Caco-2 (cell line): ENCODE results near the gene TMEM50A. TPM values are rescaled to one million over a fixed set of nuclear protein-coding genes. Genes with fewer than 3 reads are reported as not detected.
"Not testable (repeated sequence)": the region's sequence is repeated elsewhere in the genome, so short reads cannot be mapped to it uniquely, and the experiment has no call there.

Experiments
- BruUV-seq: library from RNA; stranded (reverse); fragments of 400-500 nt; replicated peaks from 2 replicates; lab custom pipeline; 2021; lab: Mats Ljungman, UMichigan
- CTCF ChIA-PET: fragments of 300-600 bp; sonication (Branson Sonifier 250); formaldehyde crosslinking; loops from one replicate; lab custom pipeline; 2022; ENCODE audit warnings: antibody characterized with exemption; lab: Charles Lee
- POLR2A ChIA-PET: fragments of 300-600 bp; sonication (Branson Sonifier 250); formaldehyde crosslinking; loops from one replicate; lab custom pipeline; 2022; ENCODE audit warnings: antibody characterized with exemption; lab: Charles Lee
- DNase-seq, 2 experiments: peaks; one replicate each; pipeline versions ENCODE4 v3.0.0 to v3.0.0-alpha.2; 2020 to 2022
- H3K27me3 ChIP-seq: replicated peaks from 2 replicates; pipeline ENCODE4 v1.6.0; 2011; ENCODE audit warnings: low read length; ENCODE audit not compliant: control insufficient read depth, insufficient read depth
- H3K36me3 ChIP-seq: 2 replicates; pipeline ENCODE4 v1.5.1; 2011; ENCODE audit warnings: low read length; ENCODE audit not compliant: control insufficient read depth, insufficient read depth
- H3K4me1 ChIP-seq: fragments of 250-450 bp; sonication (Bioruptor Pico); 2 replicates; pipeline ENCODE4 v1.5.1; 2020; ENCODE audit warnings: mild to moderate bottlenecking
- H3K4me3 ChIP-seq: 2 replicates; pipeline ENCODE4 v1.5.1; 2011; ENCODE audit warnings: low read depth, mild to moderate bottlenecking, control low read depth, low read length
- H3K9me3 ChIP-seq: fragments of 250-450 bp; sonication (Bioruptor Pico); 2 replicates; pipeline ENCODE4 v1.5.1; 2020; ENCODE audit warnings: mild to moderate bottlenecking, moderate library complexity
- H3K27ac Mint-ChIP-seq: one replicate; pipeline ENCODE4 v1.8.0; 2022; ENCODE audit warnings: mixed read lengths; ENCODE audit not compliant: unreplicated experiment
- H3K27me3 Mint-ChIP-seq: one replicate; pipeline ENCODE4 v1.8.0; 2022; ENCODE audit warnings: mixed read lengths; ENCODE audit not compliant: insufficient read depth, unreplicated experiment
- H3K36me3 Mint-ChIP-seq: one replicate; pipeline ENCODE4 v1.8.0; 2022; ENCODE audit warnings: mild to moderate bottlenecking, mixed read lengths; ENCODE audit not compliant: insufficient read depth, unreplicated experiment
- H3K4me1 Mint-ChIP-seq: one replicate; pipeline ENCODE4 v1.8.0; 2022; ENCODE audit warnings: low read depth, mixed read lengths; ENCODE audit not compliant: unreplicated experiment
- H3K4me3 Mint-ChIP-seq: one replicate; pipeline ENCODE4 v1.8.0; 2022; ENCODE audit warnings: mild to moderate bottlenecking, moderate library complexity, mixed read lengths; ENCODE audit not compliant: unreplicated experiment
- H3K9me3 Mint-ChIP-seq: one replicate; pipeline ENCODE4 v1.8.0; 2022; ENCODE audit warnings: mixed read lengths; ENCODE audit not compliant: unreplicated experiment
- intact Hi-C: fragments of 100-400 bp; cut with micrococcal nuclease; formaldehyde crosslinking; loops from one replicate; pipeline ENCODE4 v1.10.0; 2022; ENCODE audit not compliant: unreplicated experiment
- total RNA-seq: library from RNA; stranded (reverse); gene quantifications from 2 replicates; pipeline ENCODE4 v1.2.3, GENCODE V29; 2022

TMEM50A gene
- total RNA-seq, 1 experiment from 2014 or later: 86.3 TPM

- POLR2A ChIA-PET, H3K9me3 ChIP-seq, H3K27me3 ChIP-seq, H3K4me1 Mint-ChIP-seq, H3K36me3 ChIP-seq, H3K9me3 Mint-ChIP-seq, H3K27ac Mint-ChIP-seq, H3K4me3 Mint-ChIP-seq, H3K27me3 Mint-ChIP-seq, H3K36me3 Mint-ChIP-seq, H3K4me1 ChIP-seq, intact Hi-C loops, CTCF ChIA-PET, DNase-seq, H3K4me3 ChIP-seq, BruUV-seq: not testable (repeated sequence)
Observed at GRCh38 chr1:25296501-25296900, 41.6 kb upstream of the TMEM50A start.

DNA sequence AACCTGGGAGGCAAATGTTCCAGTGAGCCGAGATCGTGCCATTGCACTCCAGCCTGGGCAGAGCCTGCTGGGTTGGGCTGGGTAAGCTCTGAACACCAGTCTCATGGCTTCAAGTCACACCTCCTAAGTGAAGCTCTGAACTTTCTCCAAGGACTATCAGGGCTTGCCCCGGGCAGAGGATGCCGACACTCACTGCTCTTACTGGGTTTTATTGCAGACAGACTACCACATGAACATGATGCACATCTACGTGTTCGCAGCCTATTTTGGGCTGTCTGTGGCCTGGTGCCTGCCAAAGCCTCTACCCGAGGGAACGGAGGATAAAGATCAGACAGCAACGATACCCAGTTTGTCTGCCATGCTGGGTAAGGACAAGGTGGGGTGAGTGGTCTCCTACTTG lies 37.4 kb upstream of the TMEM50A start:
- H3K9me3 Mint-ChIP-seq, BruUV-seq, CTCF ChIA-PET, H3K27me3 ChIP-seq, H3K4me3 Mint-ChIP-seq, intact Hi-C loops, H3K27me3 Mint-ChIP-seq, H3K4me3 ChIP-seq, POLR2A ChIA-PET, H3K4me1 Mint-ChIP-seq, H3K36me3 Mint-ChIP-seq, H3K36me3 ChIP-seq, H3K9me3 ChIP-seq, H3K27ac Mint-ChIP-seq, H3K4me1 ChIP-seq, DNase-seq: not testable (repeated sequence)

- H3K4me3 ChIP-seq, POLR2A ChIA-PET, H3K36me3 Mint-ChIP-seq, CTCF ChIA-PET, H3K36me3 ChIP-seq, H3K27me3 Mint-ChIP-seq, H3K4me3 Mint-ChIP-seq, intact Hi-C loops, BruUV-seq, H3K9me3 Mint-ChIP-seq, H3K9me3 ChIP-seq, H3K4me1 Mint-ChIP-seq, DNase-seq, H3K4me1 ChIP-seq, H3K27me3 ChIP-seq, H3K27ac Mint-ChIP-seq: not testable (repeated sequence)
Observed at GRCh38 chr1:25302330-25302729, 35.8 kb upstream of the TMEM50A start.

GRCh38 chr1:25304936-25305335 lies 33.2 kb upstream of the TMEM50A start:
- H3K27me3 ChIP-seq, H3K9me3 Mint-ChIP-seq, H3K36me3 ChIP-seq, H3K36me3 Mint-ChIP-seq, H3K4me3 Mint-ChIP-seq, H3K4me1 ChIP-seq, H3K27ac Mint-ChIP-seq, H3K27me3 Mint-ChIP-seq, intact Hi-C loops, H3K9me3 ChIP-seq, BruUV-seq, H3K4me1 Mint-ChIP-seq, DNase-seq, CTCF ChIA-PET, POLR2A ChIA-PET, H3K4me3 ChIP-seq: not testable (repeated sequence)

DNA sequence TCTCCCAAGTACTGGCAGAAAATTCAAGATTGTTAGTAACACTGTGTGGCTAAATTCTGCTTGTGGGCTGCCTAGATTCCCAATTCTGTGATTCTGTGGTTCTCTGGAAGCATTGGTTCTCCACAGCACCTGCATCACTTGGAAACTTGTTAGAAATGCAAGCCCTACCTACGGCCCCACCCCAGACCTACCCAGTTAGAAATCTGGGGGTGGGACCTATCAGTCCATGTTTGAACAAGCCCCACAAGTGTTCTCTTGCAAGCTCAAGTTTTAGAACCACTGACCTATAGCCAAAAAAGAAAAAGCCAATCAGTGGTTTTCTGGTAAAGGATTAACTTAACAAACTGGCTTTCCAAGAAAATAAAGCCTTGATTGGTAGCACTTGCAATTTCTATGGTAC lies 30.0 kb upstream of the TMEM50A start:
- H3K9me3 ChIP-seq, CTCF ChIA-PET: not testable (repeated sequence)

GRCh38 chr1:25309085-25309484 lies 29.0 kb upstream of the TMEM50A start:
- H3K9me3 ChIP-seq, POLR2A ChIA-PET, CTCF ChIA-PET, H3K36me3 Mint-ChIP-seq, BruUV-seq, intact Hi-C loops, DNase-seq, H3K4me1 ChIP-seq, H3K27me3 ChIP-seq, H3K36me3 ChIP-seq, H3K4me3 Mint-ChIP-seq, H3K4me1 Mint-ChIP-seq, H3K27me3 Mint-ChIP-seq, H3K4me3 ChIP-seq, H3K27ac Mint-ChIP-seq, H3K9me3 Mint-ChIP-seq: not testable (repeated sequence)

More for the DNA sequence above, 30.0 kb upstream of the TMEM50A start:
- intact Hi-C loops, H3K9me3 Mint-ChIP-seq, POLR2A ChIA-PET, H3K27me3 Mint-ChIP-seq, BruUV-seq, H3K36me3 ChIP-seq, H3K27me3 ChIP-seq, H3K4me3 Mint-ChIP-seq, DNase-seq, H3K4me1 Mint-ChIP-seq, H3K36me3 Mint-ChIP-seq, H3K4me3 ChIP-seq, H3K27ac Mint-ChIP-seq, H3K4me1 ChIP-seq: not testable (repeated sequence)

DNA sequence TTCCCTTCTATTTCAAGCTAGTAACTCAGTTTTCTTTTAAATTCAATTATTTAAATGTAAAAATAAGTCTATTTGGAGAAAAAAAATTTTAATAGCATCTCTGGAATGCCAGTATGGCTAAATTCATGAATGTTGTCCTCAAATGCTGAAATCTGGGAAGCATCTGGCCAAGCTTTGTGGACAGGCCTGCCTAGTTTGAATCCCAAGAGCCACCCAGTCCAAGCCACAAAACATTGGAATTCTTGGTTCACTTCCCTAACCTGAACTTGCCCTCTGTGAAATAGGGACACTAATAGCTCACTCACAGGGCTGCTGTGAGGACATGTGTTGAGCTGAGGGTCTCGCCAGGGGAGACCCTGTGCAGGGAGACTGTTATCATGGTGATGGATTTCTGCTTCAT lies 28.6 kb upstream of the TMEM50A start:
- CTCF ChIA-PET, DNase-seq, POLR2A ChIA-PET, H3K36me3 ChIP-seq, H3K4me1 Mint-ChIP-seq, H3K4me3 ChIP-seq, H3K9me3 Mint-ChIP-seq, H3K36me3 Mint-ChIP-seq, H3K27ac Mint-ChIP-seq, H3K27me3 ChIP-seq, H3K4me1 ChIP-seq, H3K27me3 Mint-ChIP-seq, intact Hi-C loops, H3K9me3 ChIP-seq, BruUV-seq, H3K4me3 Mint-ChIP-seq: not testable (repeated sequence)
